Fibroblast of villous mesenchyme (primary cell): Measurements from ENCODE around the gene PNMA8C. TPM values are rescaled to one million over a fixed set of nuclear protein-coding genes. Genes with fewer than 3 reads are reported as not detected.

Experiments
- DNase-seq: peaks from one replicate; pipeline ENCODE4 v3.0.0-alpha.2; 2010; ENCODE audit warnings: low read depth
- H3K4me3 ChIP-seq: 2 replicates; pipeline ENCODE4 v1.5.1; 2011; ENCODE audit warnings: low read depth, mild to moderate bottlenecking, low read length
- CTCF ChIP-seq: IDR thresholded peaks from 2 replicates; pipeline ENCODE4 v1.5.1; 2012; ENCODE audit warnings: low read depth, mild to moderate bottlenecking, low read length; ENCODE audit not compliant: insufficient read depth
- total RNA-seq: library from RNA; depleted of rRNA; stranded (reverse); fragments of >200 nt; gene quantifications from 2 replicates; pipeline ENCODE4 v1.2.3, GENCODE V29; 2012

PNMA8C gene
- total RNA-seq, 1 donor: under 0.01 TPM

- DNase-seq: no peak
- peak overlapping the region; percentile 83 for H3K4me3 ChIP-seq
- TF ChIP-seq CTCF: peak; percentile 9
Measured at GRCh38 chr19:46411925-46412649, 16.6 kb downstream of the PNMA8C start.

DNA sequence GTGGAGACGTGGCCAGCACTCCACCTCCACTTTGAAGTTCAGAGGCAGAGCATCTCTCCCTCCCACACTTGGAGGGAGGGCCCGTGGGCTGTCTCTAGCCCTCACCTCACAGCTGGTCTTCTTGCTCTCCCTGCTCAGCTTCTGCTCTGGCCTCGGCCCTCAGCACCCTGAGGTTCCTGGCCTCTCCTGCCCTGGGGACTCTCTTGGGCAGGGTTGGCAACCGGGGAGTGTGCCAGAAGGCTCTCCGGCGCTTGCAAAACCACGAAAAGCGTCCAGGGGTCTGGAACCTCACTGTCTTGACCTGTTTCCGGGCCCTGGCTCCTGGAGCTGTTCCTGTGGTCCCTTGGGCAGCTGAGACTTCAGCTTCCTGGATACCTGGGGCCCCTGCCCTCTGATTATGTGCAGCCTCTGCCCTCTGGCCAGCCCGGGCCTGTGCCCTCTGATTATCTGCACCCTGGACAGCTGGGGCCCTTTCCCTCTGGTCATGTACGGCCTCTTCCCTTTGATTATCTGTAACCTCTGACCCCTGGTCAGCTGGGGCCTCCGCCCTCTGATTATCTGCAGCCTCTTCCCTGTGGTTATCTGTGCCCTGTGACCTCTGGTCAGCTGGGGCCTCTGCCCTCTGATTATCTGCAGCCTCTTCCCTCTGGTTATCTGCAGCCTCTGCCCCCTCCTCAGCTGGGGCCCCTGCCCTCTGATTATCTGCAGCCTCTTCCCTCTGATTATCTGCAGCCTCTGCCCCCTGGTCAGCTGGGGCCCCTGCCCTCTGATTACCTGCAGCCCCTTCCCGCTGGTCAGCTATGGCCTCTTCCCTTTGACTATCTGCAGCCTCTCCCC is 17.4 kb downstream of the PNMA8C start:
- no peak for TF ChIP-seq CTCF
- peak overlapping the region; percentile 83 for H3K4me3 ChIP-seq
- DNase-seq: no peak

GRCh38 chr19:46410205-46411087 is 18.3 kb downstream of the PNMA8C start:
- H3K4me3 ChIP-seq: peak overlapping the region; percentile 83
- no peak for DNase-seq
- TF ChIP-seq CTCF: no peak

DNA sequence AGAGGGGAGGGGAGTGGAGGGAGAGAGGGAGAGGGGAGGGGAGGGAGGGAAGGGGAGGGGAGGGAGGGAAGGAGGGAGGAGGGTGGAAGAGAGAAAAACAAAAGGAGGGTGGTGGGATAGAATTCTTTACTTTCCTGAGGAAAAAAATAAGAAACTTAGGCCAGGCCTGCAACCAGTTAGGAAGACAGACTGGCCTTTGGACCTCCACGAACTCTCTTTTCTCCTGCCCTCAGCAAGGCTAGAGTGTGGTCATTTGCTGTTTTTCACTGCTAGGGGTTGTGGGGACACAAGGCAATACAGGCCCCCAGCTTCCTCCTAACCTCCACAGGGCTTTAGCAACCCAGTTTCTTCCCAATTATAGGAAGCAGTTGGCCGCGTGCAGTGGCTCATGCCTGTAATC is 19.5 kb downstream of the PNMA8C start:
- no peak for DNase-seq
- TF ChIP-seq CTCF: no peak
- H3K4me3 ChIP-seq: peak overlapping the region; percentile 18

DNA sequence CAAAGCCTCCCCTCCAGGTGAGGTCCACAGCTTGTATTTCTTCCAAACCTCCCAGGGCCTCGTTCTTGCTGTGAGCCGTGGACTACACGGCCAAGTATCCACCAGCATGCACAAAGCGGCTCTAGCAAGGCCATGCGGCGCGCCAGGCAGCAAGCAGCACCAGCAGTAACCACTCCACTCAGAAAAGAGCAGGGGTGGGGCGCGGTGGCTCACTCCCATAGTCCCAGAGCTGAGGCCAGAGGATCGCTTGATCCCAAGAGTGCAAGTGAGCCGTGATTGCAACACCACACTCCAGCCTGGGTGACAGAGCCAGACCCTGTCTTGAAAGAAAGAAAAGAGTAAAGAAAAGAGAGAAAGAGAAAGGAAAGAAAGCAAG is 20.1 kb downstream of the PNMA8C start:
- peak overlapping the region; percentile 40 for H3K4me3 ChIP-seq

More for the DNA sequence above, 20.1 kb downstream of the PNMA8C start:
- peak; percentile 87 for DNase-seq
- TF ChIP-seq CTCF: no peak
